PC-3 (cell line): ENCODE results near the gene ERMARD. TPM values are rescaled to one million over a fixed set of nuclear protein-coding genes. Genes with fewer than 3 reads are reported as not detected.

ENCODE experiments used
- ATAC-seq: fragments of 200-7000 bp; cut with Tn5 transposase; 2 replicates; pipeline ENCODE4 v1.9.1; 2020; ENCODE audit warnings: mild to moderate bottlenecking, moderate library complexity
- BruUV-seq: library from RNA; stranded (reverse); fragments of 400-500 nt; replicated peaks from 2 replicates; lab custom pipeline; 2021; lab: Mats Ljungman, UMichigan
- CTCF ChIA-PET: fragments of 300-600 bp; sonication (Branson Sonifier 250); formaldehyde crosslinking; loops from one replicate; lab custom pipeline; 2022; ENCODE audit warnings: antibody characterized with exemption; lab: Charles Lee
- POLR2A ChIA-PET: fragments of 300-600 bp; sonication (Branson Sonifier 250); formaldehyde crosslinking; loops from one replicate; lab custom pipeline; 2022; ENCODE audit warnings: antibody characterized with exemption; ENCODE audit not compliant: unreplicated experiment; lab: Charles Lee
- DNase-seq: peaks from one replicate; pipeline ENCODE4 v3.0.0-alpha.2; 2015
- H2AFZ ChIP-seq: fragments of 300-600 bp; sonication (generic); 2 replicates; pipeline ENCODE4 v1.6.0; 2016; ENCODE audit warnings: antibody characterized with exemption, low read length
- H3F3A ChIP-seq: fragments of 300-600 bp; sonication (generic); one replicate; pipeline ENCODE4 v1.6.0; 2017; ENCODE audit warnings: antibody characterized with exemption, low read length, control low read depth, mild to moderate bottlenecking; ENCODE audit not compliant: unreplicated experiment
- H3K27ac ChIP-seq: fragments of 300-600 bp; sonication (generic); 2 replicates; pipeline ENCODE4 v1.5.1; 2016; ENCODE audit warnings: mild to moderate bottlenecking, low read length
- H3K27me3 ChIP-seq: fragments of 300-600 bp; sonication (generic); 2 replicates; pipeline ENCODE4 v1.6.1; 2016; ENCODE audit warnings: low read length, mixed read lengths
- H3K36me3 ChIP-seq: fragments of 300-600 bp; sonication (generic); 2 replicates; pipeline ENCODE4 v1.6.1; 2016; ENCODE audit warnings: low read depth, mixed run types, low read length, mixed read lengths
- H3K4me1 ChIP-seq: fragments of 300-600 bp; sonication (generic); 2 replicates; pipeline ENCODE4 v1.5.1; 2016; ENCODE audit warnings: low read length; ENCODE audit not compliant: insufficient read depth
- H3K4me2 ChIP-seq: fragments of 300-600 bp; sonication (generic); 2 replicates; pipeline ENCODE4 v1.6.0; 2016; ENCODE audit warnings: low read length
- H3K4me3 ChIP-seq: fragments of 300-600 bp; sonication (generic); 2 replicates; pipeline ENCODE4 v1.5.1; 2016; ENCODE audit warnings: mild to moderate bottlenecking, low read length, mixed read lengths
- H3K79me2 ChIP-seq: fragments of 300-600 bp; sonication (generic); 2 replicates; pipeline ENCODE4 v1.6.1; 2017; ENCODE audit warnings: low read length, mixed read lengths
- H3K9ac ChIP-seq: fragments of 300-600 bp; sonication (generic); 2 replicates; pipeline ENCODE4 v1.6.0; 2016; ENCODE audit warnings: mild to moderate bottlenecking, low read length
- H3K9me2 ChIP-seq: fragments of 300-600 bp; sonication (generic); replicated peaks from 2 replicates; pipeline ENCODE4 v1.6.1; 2016; ENCODE audit warnings: mixed run types, low read length, mixed read lengths
- H3K9me3 ChIP-seq: fragments of 300-600 bp; sonication (generic); 2 replicates; pipeline ENCODE4 v1.6.1; 2016; ENCODE audit warnings: low read length, mixed read lengths
- H4K20me1 ChIP-seq: fragments of 300-600 bp; sonication (generic); 2 replicates; pipeline ENCODE4 v1.6.1; 2016; ENCODE audit warnings: low read length, mixed read lengths
- EZH2 ChIP-seq: fragments of 300-600 bp; sonication (generic); IDR thresholded peaks from one replicate; pipeline ENCODE4 v1.6.1; 2017; ENCODE audit warnings: antibody characterized with exemption, mild to moderate bottlenecking, low read length; ENCODE audit not compliant: unreplicated experiment
- EZH2phosphoT487 ChIP-seq: fragments of 300-600 bp; sonication (generic); IDR thresholded peaks from 2 replicates; pipeline ENCODE4 v1.6.1; 2018; ENCODE audit warnings: mild to moderate bottlenecking, antibody characterized with exemption, low read length, borderline replicate concordance
- intact Hi-C: fragments of 100-400 bp; cut with micrococcal nuclease; formaldehyde crosslinking; loops from 2 replicates; pipeline ENCODE4 v1.9.0; 2023
- total RNA-seq: library from RNA; depleted of rRNA; stranded (reverse); fragments of >200 nt; gene quantifications from 2 replicates; pipeline ENCODE4 v1.2.3, GENCODE V29; 2014
- TF ChIP-seq, protein P1 (sequence below): fragments of 300-600 bp; sonication (generic); conservative IDR thresholded peaks from 2 replicates; pipeline ENCODE4 v1.5.1; 2017; ENCODE audit warnings: antibody characterized with exemption, low read depth, mild to moderate bottlenecking, low read length

ERMARD gene
- total RNA-seq, 1 experiment from 2014 or later = 16.3 TPM

DNA sequence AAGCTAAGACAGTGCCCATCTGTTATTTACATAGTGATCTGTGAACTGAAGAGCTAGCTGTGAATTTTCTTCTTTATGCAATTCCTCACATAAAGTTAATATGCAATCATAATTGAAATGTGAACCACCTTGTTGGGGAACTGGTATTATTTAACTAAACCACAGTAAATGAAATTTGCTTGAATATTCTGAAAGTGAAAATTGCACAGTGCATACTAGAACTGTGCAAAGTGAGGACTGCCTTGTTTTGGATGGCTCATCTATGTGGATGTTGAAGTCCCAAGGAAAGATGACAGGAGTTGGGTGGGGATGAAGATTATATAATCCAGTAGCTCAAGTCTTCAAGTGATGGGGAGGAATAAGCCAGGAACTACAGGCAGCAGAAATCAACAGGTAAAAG, 21.5 kb upstream of the ERMARD start:
- CTCF ChIA-PET = no interaction called here
- H3F3A ChIP-seq = no peaks in the 10 kb centered on the region
- no peak overlapping the region for H3K4me3 ChIP-seq
- H3K4me2 ChIP-seq = no peak overlapping the region
- no peaks in the 10 kb centered on the region for H3K9me2 ChIP-seq
- TF ChIP-seq EZH2 = no peak
- TF ChIP-seq, protein P1, sequence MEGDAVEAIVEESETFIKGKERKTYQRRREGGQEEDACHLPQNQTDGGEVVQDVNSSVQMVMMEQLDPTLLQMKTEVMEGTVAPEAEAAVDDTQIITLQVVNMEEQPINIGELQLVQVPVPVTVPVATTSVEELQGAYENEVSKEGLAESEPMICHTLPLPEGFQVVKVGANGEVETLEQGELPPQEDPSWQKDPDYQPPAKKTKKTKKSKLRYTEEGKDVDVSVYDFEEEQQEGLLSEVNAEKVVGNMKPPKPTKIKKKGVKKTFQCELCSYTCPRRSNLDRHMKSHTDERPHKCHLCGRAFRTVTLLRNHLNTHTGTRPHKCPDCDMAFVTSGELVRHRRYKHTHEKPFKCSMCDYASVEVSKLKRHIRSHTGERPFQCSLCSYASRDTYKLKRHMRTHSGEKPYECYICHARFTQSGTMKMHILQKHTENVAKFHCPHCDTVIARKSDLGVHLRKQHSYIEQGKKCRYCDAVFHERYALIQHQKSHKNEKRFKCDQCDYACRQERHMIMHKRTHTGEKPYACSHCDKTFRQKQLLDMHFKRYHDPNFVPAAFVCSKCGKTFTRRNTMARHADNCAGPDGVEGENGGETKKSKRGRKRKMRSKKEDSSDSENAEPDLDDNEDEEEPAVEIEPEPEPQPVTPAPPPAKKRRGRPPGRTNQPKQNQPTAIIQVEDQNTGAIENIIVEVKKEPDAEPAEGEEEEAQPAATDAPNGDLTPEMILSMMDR = no peak
- no peak for TF ChIP-seq EZH2phosphoT487
- peaks cover 2% of the 10 kb centered on the region; the same call in 1 of the 2 replicates for H3K4me1 ChIP-seq
- H3K27me3 ChIP-seq = no peaks in the 10 kb centered on the region
- DNase-seq = no peak
- no TSS peak for BruUV-seq
- no peaks in the 10 kb centered on the region for H4K20me1 ChIP-seq
- H3K36me3 ChIP-seq = no peaks in the 10 kb centered on the region
- H3K79me2 ChIP-seq = no peaks in the 10 kb centered on the region
- POLR2A ChIA-PET = no interaction called here
- no peak overlapping the region for H2AFZ ChIP-seq
- no peaks in the 10 kb centered on the region for H3K9me3 ChIP-seq
- no peak overlapping the region for H3K27ac ChIP-seq
- ATAC-seq = no peak
- intact Hi-C loops = loop anchor here (10.0 kb wide), 1 partner anchor 825 kb away; the partner anchor contains the start of genes PSMB1 and TBP
- no peak overlapping the region for H3K9ac ChIP-seq

DNA sequence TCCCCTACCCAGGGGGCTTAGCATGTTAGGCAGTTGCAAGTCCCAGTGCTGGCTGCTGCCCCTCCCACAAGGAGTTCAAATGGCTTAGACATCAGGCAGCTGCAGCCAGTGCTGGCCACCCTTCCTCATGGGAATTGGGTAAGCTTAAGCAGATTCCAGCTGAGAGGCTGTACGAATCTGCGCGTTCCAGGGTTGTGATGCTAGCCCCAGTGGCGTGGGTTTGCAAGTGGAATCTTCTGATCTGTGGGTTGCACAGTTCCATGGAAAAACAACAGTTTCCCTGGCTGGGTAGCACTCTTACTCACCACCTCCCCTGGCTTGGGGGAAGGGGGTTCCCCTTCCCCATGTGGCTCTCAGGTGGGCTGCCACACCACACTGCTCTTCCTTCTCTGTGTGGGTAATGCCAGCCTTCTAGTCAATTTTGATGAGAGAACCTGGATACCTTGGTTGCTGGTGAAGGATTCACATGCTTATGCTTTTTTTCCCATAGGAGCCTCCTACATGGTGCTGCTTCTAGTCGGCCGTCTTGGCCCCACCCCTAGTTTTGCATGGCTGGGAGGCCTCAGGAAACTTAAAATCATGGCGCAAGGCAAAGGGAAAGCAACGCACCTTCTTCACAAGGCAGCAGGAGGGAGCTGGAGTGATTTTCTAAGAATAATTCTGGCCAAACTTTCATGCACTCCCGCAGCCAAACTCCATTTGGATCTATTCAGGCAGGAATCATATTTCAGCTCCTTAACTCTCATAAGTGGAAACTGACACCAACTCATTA, 13.0 kb upstream of the ERMARD start:
- no peak for ATAC-seq
- no peaks in the 10 kb centered on the region for H3F3A ChIP-seq
- no peak overlapping the region for H3K27ac ChIP-seq
- BruUV-seq = no TSS peak
- no peak overlapping the region for H3K4me3 ChIP-seq
- H3K4me2 ChIP-seq = no peak overlapping the region
- H3K9ac ChIP-seq = no peak overlapping the region
- no peak overlapping the region for H2AFZ ChIP-seq
- H3K79me2 ChIP-seq = no peaks in the 10 kb centered on the region
- CTCF ChIA-PET = no interaction called here
- no peak for DNase-seq
- H3K27me3 ChIP-seq = no peaks in the 10 kb centered on the region
- H3K4me1 ChIP-seq = no peaks in the 10 kb centered on the region
- no peaks in the 10 kb centered on the region for H4K20me1 ChIP-seq
- intact Hi-C loops = no loop called here
- no peak for TF ChIP-seq EZH2phosphoT487
- TF ChIP-seq, protein P1 = no peak
- no peak for TF ChIP-seq EZH2
- H3K9me3 ChIP-seq = no peaks in the 10 kb centered on the region
- POLR2A ChIA-PET = no interaction called here
- H3K36me3 ChIP-seq = no peaks in the 10 kb centered on the region
- no peaks in the 10 kb centered on the region for H3K9me2 ChIP-seq

DNA sequence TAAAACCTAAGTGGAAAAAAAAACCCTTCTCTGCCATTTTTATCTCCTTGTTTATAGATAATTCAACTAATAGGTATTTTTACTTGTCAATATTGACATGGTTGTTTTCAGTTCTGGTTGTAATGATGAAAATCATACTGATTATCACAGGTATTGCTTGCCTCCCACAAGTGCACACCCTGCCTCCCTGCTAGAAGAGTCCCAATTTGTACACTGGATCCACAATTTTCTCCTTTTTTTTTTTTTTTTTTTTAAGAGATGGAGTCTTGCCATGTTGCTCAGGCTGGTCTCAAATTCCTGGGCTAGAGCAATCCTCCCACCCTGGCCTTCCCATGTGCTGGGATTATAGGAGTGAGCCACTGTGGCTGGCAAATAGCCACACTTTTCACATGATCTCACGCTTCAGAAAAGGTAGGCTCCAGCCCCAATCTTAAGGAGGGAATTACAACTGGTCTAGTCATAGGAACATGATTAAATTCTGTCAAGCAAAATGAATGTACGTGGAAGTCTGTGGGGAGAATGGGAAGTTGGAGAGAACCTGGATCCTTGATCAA, 12.4 kb upstream of the ERMARD start:
- TF ChIP-seq EZH2 (no peak), EZH2phosphoT487 (no peak)
- TF ChIP-seq, protein P1 = no peak
- BruUV-seq = no TSS peak
- ChIA-PET CTCF (no interaction called here), POLR2A (no interaction called here)
- no peak overlapping the region for H3K4me3 ChIP-seq
- H2AFZ ChIP-seq = no peak overlapping the region
- no peak for ATAC-seq
- DNase-seq = no peak
- H3K27ac ChIP-seq = no peak overlapping the region
- no peaks in the 10 kb centered on the region for H3K9me2 ChIP-seq
- intact Hi-C loops = no loop called here
- H3K36me3 ChIP-seq = no peaks in the 10 kb centered on the region
- no peak overlapping the region for H3K9ac ChIP-seq
- H3K79me2 ChIP-seq = no peaks in the 10 kb centered on the region
- no peaks in the 10 kb centered on the region for H3K27me3 ChIP-seq
- H3K9me3 ChIP-seq = no peaks in the 10 kb centered on the region
- H3K4me1 ChIP-seq = no peaks in the 10 kb centered on the region
- H3K4me2 ChIP-seq = no peak overlapping the region
- H3F3A ChIP-seq = no peaks in the 10 kb centered on the region
- no peaks in the 10 kb centered on the region for H4K20me1 ChIP-seq
